ENCODE results near the gene MGST3. TPM values are rescaled to one million over a fixed set of nuclear protein-coding genes. Genes with fewer than 3 reads are reported as not detected.
"Not testable (repeated sequence)": the region's sequence is repeated elsewhere in the genome, so short reads cannot be mapped to it uniquely, and the experiment has no call there.

MGST3 gene
- total RNA-seq, 1 donor from 2014 or later, result 281 TPM

DNA sequence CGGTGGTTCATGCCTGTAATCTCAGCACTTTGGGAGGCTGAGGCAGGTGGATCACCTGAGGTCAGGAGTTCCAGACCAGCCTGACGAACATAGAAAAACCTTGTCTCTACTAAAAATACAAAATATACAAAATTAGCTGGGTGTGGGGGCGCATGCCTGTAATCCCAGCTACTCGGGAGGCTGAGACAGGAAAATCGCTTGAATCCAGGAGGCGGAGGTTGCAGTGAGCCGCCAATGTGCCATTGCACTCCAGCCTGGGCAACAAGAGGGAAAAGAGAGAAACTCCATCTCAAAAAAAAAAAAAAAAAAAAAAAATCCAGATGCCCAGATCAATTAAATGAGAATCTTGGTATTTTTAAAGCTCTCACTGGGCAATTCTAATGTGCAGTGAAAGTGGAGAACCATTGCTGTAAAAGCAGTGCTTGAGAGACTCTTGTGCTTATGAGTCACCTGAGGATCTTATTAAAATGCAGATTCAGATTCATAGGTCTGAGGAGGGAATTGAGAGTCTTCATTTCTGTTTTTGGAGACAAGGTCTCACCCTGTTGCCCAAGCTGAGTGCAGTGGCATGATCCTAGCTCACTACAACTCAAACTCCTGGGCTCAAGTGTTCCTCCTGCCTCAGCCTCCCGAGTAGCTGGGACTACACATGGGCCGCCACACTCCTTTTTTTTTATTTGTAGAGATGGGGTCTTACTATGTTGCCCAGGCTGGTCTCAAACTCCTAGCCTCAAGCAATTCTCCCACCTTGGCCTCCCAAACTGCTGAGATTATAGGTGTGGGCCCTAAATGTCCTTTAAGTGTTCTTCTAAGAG, 27.9 kb downstream of the MGST3 start:
- DNase-seq (ENCODE audit: low spot score), result not testable (repeated sequence)

DNA sequence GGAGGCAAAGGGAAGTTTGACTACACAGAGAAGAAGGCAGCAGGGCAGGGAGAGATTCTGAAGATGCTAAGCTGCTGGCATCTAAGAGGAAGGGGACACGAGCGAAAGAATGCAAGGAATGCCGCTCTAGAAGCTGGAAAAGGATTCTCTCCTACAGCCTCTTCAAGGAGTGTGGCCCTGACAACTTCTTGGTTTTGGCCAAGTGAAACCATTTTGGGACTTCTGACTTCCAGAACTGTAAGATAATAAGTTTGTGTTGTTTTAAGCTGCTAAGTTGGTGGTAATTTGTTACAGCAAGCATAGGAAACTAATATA, 28.5 kb downstream of the MGST3 start:
- no peak for DNase-seq (ENCODE audit: low spot score)

DNA sequence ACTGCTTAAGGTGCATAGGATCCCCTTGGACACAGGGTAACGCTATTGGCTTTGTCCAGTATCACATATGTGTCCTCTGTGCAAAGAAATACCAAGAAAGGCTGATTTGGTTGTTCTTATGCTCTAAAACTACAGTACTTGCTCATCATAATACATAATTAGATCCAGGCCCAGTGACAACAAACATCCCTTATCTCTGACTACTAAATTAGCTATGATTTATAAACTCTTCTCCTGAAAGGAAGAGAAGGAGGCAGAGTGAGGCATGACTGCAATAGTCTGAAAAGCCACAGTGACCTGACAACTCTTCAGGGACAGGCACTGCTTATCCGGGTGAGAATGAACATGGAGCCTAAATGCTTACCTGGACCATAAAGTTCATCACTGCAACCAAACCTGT, 30.7 kb downstream of the MGST3 start:
- DNase-seq (ENCODE audit: low spot score), result no peak

DNA sequence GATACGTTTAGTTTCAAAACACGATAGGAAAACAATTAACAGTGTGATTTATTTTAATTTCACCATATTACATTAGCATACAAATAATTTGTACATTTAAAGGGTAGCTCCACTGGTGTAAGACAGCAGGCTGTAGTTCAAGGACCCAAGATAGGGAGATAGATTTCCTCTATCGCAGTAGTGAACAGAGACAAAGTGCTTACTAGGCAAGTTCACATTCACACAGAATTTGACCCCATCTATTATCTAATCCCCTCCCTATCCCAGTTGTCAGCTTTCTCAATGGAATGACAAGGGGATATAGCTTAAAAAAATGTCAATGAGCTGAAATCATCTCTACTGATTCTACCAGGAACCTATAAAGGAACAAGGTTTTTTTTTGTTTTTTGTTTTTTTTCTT, 31.2 kb downstream of the MGST3 start:
- DNase-seq (ENCODE audit: low spot score), result no peak

DNA sequence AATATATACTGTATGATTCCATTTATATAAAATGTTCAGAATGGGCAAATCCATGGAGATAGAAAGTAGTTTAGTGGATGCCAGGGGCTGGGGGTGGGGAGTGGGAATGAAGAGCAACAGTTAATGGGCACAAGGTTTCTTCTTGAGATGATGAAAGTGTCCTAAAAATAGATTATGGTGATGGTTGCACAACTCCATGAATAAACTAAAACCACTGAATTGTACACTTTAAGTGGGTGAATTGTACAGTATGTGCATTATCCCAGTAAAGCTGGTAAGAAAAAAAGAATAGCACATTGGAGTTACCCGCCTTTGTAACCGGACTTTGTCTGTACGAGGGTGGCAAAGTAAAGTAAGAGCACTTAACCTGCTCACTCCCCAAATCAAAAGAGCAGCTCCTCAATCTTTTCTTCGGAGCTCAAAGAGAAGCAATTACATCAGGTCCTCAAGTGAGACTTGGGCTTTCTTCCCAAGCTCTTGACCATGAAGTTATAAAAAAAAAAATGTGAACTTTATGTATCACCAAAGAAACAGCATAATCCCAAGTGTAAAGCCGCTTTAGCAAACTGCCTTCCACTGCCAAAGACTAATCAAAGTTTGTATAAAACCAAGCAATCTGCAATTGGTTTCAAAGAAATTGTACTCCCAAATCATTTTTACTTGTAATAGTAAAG, 35.3 kb downstream of the MGST3 start:
- no peak for DNase-seq (ENCODE audit: low spot score)

DNA sequence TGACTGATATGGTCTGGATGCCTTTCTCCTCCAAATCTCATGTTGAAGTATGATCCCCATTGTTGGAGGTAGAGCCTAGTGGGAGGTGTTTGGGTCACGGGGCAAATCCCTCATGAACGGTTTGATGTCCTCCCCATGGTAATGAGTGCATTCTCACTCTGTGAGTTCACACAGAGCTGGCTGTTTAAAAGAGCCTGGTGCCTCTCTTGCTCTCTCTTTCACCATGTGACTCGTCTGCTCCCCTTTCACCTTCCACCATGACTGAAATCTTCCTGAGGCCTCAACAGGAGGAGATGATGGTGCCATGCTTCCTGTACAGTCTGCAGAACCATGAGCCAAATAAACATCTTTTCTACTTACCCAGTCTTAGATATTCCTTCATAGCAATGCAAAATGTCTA, 37.1 kb downstream of the MGST3 start:
- DNase-seq (ENCODE audit: low spot score), result no peak

DNA sequence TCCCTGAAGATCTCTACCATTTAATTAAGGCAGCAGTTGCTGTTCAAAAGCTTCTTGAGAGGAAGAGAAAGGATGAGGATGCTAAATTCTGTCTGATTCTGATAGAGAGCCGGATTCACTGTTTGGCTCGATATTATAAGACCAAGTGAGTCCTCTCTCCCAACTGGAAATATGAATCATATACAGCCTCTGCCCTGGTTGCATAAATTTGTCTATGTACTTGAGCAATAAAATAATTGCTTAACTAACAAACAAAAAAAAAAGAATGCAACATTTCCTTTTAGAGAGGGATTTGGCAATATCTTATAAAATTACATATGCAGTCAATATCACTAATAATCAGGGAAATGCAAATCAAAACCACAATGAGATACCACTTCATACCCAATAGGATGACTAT, 40.5 kb downstream of the MGST3 start:
- no peak for DNase-seq (ENCODE audit: low spot score)

DNA sequence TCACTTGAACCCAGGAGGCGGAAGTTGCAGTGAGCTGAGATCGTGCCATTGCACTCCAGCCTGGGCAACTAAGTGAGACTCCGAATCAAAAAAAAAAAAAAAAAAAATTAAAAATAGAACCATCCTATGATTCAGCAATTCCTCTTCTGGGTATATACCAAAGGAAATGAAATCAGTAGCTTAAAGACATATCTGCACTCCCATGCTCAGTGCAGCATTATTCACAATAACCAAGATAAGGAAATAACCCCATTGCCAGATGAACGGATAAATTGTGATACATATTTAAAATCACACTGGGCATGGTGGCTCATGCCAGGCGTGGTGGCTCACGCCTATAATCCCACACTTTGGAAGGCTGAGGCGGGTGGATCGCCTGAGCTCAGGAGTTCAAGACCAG, 43.6 kb downstream of the MGST3 start:
- no peak for DNase-seq (ENCODE audit: low spot score)

DNA sequence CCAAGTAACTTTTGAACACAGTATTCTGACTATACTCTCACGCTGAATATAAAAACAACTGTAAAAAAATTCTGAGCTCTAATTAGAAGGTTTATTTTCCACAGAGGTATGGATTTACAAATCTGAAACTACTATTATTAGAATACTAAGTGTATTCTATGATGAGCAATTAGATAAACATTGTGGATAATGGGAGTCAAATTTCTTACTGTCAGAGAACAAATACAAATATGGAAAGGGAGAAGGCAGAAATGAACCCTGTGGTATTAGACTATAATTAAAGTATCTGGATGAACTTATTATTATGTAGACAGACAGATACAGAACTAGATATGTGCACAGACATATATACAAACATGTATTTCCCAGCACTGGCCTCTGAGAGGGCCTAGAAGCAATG, 44.8 kb downstream of the MGST3 start:
- DNase-seq (ENCODE audit: low spot score), result no peak

DNA sequence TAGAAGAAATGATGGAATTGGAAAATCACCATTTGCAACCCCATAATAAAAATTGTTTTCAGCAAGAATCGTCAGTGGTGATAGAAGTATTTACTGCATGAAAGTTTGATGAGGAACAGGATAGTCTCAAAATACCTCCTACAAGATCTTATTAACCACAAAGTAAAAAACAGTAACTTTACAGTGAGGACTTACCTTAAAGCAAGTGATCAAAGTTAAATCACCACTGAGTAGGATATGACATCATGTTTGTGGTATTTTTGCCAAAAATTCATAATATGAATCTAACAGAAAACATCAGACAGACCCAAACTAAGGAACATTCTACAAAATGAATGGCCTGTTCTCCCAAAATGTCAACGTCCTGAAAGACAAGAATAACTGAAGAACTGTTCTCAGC, 47.5 kb downstream of the MGST3 start:
- DNase-seq (ENCODE audit: low spot score), result no peak

DNA sequence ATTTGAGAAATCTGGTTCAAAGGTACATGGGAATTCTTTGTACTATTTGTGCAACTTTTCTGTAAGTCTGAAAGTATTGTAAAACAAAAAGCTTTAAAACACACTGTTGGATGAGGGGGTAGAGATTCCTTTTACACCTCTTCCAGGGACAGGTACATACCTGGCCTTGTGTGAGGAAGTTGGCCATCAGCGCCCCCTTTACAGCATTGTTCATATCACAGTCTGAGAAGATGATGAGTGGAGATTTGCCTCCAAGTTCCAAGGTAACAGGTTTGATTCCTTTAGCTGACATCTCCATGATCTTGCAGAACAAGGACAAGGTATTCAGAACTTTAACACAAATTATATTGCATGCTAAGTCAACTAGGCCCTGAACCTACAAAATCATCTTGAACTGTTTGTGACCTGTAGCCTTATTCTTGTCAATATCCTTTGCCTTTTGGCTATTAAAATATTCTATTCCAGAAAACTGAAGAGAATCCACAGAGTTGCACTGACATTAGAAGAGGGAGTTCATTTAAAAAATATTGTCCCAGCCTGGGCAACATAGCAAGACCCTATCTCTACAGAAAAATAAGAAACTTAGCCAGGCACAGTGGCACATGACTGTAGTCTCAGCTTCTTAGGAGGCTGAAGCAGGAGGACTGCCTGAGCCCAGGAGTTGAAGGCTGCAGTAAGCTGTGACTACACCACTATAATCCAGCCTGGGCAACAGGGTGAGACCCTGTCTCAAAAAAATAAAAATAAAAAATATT, 48.4 kb downstream of the MGST3 start:
- no peak for DNase-seq (ENCODE audit: low spot score)

DNA sequence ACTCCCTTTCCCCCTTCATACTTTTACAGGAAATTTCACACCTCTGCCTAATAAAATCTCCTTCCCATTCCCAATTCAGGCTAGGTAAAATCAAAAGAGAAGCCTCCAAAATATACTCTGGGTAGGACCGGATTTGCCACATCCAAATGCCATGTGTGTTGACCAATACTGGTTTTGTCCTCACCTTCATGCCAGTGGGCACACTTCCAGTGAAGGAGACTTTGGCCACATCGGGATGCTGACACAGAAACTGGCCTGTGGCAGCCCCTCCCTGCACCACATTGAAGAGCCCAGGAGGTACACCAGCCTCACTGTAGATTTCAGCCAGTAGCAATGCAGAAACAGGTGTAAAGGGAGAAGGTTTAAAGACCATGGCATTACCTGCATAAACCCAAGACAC, 49.3 kb downstream of the MGST3 start:
- DNase-seq (ENCODE audit: low spot score), result no peak

DNA sequence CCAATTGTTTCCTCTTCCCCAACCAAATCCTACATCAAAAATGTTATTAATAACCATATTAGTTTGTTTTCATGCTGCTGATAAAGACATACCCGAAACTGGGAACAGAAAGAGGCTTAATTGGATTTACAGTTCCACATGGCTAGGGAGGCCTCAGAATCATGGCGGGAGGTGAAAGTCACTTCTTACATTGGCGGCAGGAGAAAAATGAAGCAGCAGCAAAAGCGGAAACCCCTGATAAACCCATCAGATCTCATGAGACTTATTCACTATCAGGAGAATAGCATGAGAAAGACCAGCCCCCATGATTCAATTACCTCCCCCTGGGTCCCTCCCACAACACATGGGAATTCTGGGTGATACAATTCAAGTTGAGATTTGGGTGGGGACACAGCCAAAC, 49.7 kb downstream of the MGST3 start:
- not testable (repeated sequence) for DNase-seq (ENCODE audit: low spot score)

DNA sequence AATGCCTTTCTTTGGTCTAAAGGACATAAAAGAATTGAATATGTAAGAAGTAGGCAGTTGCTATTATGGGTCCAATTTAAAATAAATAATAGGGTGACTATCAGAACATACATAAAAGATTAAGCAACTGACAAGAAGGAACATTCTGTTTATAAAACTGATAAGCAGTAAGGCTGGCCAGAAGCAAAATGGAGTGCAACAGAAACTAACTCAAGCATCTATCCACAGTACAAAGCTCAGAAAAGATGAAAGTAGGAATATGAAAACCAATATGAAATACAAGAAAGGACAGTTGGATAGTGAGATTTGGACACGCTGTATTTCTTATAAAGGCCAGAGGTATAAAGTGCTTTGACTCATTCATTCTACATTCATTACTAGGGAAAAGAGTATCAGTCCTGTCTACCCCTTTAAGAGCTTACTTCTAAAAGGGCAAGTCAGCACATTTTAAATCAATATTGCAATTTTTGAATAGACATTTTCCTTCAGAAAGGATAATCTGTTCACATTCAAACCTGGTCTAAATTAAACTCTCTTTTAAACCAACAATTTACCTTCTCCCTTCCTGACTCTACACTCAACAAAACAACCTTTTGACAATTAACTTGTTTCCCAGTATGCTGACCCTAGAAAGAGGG, 52.9 kb downstream of the MGST3 start:
- no peak for DNase-seq (ENCODE audit: low spot score)

DNA sequence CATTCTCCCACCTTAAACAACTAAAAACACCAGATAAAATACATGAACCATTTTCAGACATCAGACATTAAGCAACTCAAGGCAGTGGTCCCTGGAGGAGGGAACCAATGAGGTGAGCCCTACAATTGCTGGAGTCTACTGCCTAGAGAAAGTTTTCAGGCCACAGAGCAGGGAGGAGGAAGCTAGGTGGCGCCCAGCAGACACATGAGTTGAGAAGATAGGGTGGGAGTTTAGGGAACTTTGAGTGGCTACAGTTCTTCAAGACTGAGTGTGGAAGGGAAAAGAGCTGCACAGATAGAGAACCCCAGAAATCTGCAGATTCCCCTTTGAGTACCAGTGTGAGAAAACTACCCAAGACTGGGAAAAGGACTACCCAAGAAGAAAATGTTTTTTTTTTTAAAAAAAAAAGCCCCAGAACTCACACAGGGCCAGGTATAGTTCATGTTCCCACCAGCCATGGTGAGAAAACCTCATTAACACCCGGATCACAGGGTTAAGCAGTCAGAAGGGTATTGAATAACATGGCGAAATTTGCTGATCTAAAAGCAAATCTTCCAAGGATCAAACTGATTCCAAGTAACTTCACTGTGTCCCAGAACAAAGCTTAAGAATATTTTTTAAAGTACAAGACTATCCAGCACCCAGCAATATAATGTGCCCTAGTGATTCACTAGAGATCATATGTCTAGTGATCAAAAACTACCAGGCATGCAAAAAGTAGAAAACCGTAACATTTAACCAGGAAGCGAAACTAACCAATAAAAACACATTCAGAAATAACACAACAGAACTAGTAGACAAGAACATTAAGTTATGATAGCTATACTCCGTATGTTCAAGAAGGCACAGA, 55.3 kb downstream of the MGST3 start:
- DNase-seq (ENCODE audit: low spot score), result no peak

DNA sequence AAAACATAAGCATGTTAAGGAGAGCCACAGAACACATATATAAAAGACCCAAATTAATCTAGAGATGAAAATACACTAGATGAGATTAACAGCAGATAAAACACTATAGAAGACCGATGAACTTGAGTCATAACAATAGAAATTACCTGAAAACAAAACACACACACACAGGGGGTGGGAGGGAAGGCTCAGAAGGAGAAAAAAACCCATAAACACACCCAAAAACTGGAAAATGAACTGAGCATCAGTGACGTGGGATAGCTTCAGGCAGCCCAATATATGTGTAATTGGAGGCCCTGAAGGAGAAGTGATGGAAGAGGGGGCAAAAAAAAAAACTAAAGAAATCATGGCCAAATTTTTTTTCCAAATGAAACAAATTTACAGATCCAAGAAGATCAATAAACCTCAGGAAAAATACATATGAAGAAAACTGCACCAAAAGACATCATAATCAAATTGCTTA, 56.0 kb downstream of the MGST3 start:
- no peak for DNase-seq (ENCODE audit: low spot score)

DNA sequence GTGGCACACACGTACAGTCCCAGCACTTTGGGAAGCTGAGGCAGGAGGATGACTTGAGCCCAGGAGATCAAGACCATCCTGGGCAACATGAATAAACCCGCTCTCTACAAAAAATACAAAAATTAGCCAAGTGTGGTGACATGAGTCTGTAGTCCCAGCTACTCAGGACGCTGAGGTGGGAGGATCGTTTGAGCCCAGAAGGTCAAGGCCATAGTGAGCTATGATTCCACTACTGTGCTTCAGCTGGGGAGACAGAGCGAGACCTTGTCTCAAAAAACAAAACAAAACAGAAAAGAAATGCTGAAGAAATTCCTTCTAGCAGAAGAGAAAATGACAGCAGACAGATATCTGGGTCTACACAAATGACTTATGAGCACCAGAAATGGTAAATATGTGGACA, 57.0 kb downstream of the MGST3 start:
- DNase-seq (ENCODE audit: low spot score), result no peak

DNA sequence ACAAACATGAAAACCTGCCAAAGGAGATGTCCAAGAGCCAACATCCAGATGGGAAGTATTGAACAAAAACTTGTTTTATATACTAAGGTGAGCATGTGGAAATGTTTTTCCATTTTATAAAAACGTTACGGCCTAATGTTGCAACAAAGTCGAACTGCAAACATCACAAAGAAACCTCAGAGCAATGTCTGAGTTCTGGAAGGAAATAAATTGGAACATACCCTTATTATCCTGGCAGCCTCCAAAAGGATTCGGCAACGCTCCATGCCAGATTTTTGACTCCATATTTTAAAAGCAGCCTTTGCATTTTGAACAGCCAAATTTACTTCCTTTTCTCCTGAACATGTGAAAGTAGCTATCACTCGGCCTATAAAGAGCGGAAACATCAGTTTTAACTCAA, 64.0 kb downstream of the MGST3 start:
- no peak for DNase-seq (ENCODE audit: low spot score)

DNA sequence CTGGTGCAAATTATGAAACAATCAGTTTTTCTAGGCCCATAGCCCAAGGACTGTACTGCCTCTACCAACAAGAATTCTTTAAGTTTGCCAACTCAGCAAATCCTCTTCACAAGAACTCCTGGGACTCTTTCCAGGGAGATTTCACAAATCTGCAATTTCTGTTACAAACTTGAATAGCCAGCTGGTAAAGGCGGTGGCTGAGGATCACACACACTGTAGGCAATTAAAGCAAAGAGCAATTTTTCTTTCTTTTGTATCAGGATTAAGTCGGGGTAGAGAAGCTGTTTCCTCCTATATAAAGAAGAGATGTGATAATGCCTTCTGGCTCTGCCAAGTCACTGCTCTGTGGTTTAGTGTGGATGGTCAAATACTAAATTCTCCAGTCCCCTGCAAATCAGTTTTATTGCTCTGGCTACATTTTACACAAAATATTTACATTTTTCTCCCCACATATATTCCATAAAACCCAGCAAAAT, 65.6 kb downstream of the MGST3 start:
- DNase-seq (ENCODE audit: low spot score), result peak; percentile 35

DNA sequence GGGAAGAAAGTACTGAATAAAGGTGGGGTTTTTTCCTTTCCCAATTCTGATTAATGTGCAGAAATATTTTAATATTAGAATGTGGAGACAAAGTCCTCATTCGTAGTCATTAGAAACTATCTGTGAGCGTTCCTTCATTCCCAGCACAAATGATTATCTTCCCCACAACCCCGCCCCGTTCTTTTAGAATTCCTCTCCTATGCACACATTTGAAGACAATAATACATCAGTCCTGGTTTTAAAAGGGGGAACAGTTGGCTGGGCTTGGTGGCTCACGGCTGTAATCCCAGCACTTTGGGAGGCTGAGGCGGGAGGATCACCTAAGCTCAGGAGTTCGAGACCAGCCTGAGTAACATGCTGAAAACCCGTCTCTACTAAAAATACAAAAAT, 66.5 kb downstream of the MGST3 start:
- no peak for DNase-seq (ENCODE audit: low spot score)

All from mucosa of gallbladder (tissue), 1 donor.